ENCODE measurements around the gene MEGF6. TPM values are rescaled to one million over a fixed set of nuclear protein-coding genes. Genes with fewer than 3 reads are reported as not detected.

The MEGF6 gene
- total RNA-seq, 3 donors from 2014 or later = 0.43 to 0.98 (median 0.84) TPM

DNA sequence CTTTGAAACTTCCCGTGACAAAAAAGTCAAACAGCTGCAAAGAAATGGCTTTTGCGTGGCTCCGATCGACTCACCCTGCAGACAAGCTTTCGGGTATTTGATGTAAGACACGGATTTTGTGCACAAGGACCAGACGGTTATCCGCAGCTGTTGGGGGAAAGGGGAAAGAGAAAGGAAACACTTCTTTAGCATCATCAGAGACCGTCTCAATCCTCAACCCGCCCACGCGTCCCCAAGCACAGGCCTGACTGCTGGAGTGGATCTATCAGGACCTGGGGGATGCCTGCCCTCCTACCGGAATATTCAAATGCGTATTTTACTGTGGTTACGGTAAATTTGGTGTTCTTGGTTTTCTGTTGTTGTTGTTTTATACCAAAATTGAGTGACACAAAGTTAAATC is 27.4 kb upstream of the MEGF6 start:
- DNase-seq = no peak
- Mint-ChIP-seq H3K27me3 (ENCODE audit: low read depth) (no peaks in the 10 kb centered on the region), H3K36me3 (ENCODE audit: insufficient read depth) (peaks cover 36% of the 10 kb centered on the region), H3K9me3 (no peaks in the 10 kb centered on the region), H3K4me3 (no peak overlapping the region), H3K4me1 (ENCODE audit: low read depth) (no peaks in the 10 kb centered on the region)
- ATAC-seq = no peak

DNA sequence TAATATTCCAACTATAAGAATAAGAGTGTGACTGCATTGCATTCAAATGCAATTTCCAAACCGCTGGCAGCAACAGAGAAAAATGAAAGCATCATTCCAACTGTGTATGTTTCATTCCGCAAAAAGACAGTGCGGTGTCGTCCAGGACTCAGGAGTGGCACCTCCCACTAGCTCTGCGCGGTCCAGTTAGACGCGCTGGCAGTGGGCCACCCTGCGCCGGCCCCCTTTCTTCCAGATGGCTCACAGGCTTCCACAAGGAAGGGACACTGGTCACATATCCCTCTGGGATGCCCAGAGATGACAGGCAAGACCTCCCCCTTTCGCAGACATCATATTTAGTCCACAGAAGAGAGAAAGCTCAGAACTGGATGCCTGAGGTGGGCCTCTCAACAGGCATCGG is 26.7 kb upstream of the MEGF6 start:
- H3K4me3 Mint-ChIP-seq = no peak overlapping the region
- DNase-seq (no peak), ATAC-seq (no peak)
- H3K27me3 Mint-ChIP-seq (ENCODE audit: low read depth) = no peaks in the 10 kb centered on the region
- H3K4me1 Mint-ChIP-seq (ENCODE audit: low read depth) = no peaks in the 10 kb centered on the region
- H3K9me3 Mint-ChIP-seq = no peaks in the 10 kb centered on the region
- peaks cover 38% of the 10 kb centered on the region for H3K36me3 Mint-ChIP-seq (ENCODE audit: insufficient read depth)

DNA sequence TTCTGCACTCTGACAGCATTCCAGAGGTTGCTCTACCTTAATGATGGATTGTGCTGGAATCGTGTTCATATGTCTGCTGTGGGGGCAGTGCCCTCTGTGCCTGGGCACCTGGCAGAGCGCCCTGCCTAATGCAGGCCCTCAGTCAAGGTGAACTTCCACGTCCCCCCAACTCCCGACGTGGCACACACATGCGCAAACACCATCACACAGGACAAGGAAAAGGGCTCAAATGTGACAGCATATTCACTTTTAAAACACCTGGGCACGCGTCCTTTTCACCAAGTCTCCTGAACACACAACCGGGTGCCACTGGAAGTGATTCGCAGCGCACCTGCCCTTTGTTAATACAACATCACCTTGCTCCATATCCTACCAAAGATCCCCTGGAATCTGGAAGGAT is 25.2 kb upstream of the MEGF6 start:
- peaks cover 25% of the 10 kb centered on the region for H3K36me3 Mint-ChIP-seq (ENCODE audit: insufficient read depth)
- no peaks in the 10 kb centered on the region for H3K9me3 Mint-ChIP-seq
- H3K4me3 Mint-ChIP-seq = no peak overlapping the region
- H3K4me1 Mint-ChIP-seq (ENCODE audit: low read depth) = no peaks in the 10 kb centered on the region
- DNase-seq (no peak), ATAC-seq (no peak)
- no peaks in the 10 kb centered on the region for H3K27me3 Mint-ChIP-seq (ENCODE audit: low read depth)

DNA sequence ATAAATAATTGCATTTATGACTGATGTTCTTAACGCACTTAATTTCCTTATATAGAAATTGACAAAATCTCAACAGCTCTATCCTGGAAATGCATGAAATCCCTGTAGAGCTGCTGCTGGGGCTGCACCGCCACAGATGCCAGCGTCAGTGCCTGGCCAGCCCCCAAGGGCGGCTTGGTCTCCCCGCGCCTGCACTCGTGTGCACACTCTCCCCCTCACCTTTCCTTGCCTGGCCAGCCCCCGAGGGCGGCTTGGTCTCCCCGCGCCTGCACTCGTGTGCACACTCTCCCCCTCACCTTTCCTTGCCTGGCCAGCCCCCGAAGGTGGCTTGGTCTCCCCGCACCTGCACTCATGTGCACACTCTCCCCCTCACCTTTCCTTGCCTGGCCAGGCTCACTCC is 24.8 kb upstream of the MEGF6 start:
- peaks cover 23% of the 10 kb centered on the region for H3K36me3 Mint-ChIP-seq (ENCODE audit: insufficient read depth)
- DNase-seq (no peak), ATAC-seq (no peak)
- H3K9me3 Mint-ChIP-seq = no peaks in the 10 kb centered on the region
- no peaks in the 10 kb centered on the region for H3K4me1 Mint-ChIP-seq (ENCODE audit: low read depth)
- no peak overlapping the region for H3K4me3 Mint-ChIP-seq
- no peaks in the 10 kb centered on the region for H3K27me3 Mint-ChIP-seq (ENCODE audit: low read depth)

DNA sequence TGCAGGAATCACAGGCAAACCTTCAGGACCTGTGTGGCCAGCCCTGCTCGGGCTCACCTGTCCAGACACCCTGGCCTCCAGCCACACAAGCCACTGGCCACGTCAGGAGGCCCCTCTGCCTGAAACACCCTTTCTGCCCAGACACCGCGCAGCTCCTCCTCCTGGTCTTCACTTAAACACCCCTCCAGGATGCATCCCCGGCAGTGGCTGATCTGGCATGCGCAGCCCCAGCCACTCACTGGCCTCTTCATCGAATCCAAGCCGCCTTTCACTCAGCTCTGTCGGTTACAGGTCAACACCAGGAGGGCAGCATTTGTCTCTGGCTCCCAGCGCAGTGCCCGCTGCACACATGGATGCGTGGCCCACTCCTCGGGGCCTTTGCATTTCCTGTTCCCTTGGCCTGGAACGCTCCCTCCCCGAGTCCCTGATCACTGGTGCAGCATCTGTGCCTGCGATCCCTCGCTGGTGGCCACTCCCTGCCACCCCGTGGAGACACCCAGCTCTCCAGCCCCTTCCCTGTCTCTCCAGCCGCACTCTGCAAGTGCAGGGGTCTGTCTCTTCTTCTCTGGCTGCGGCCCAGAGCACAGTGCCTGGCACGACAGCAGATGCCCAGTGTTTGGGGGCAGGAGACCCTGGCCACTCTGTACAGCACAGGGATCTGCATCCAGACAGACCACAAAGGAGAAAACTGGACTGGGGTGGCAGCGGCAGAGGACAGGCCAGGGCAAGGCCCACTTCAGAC is 22.9 kb upstream of the MEGF6 start:
- Mint-ChIP-seq H3K36me3 (ENCODE audit: insufficient read depth) (peaks cover 30% of the 10 kb centered on the region), H3K9me3 (no peaks in the 10 kb centered on the region), H3K4me1 (ENCODE audit: low read depth) (no peaks in the 10 kb centered on the region), H3K4me3 (no peak overlapping the region), H3K27me3 (ENCODE audit: low read depth) (no peaks in the 10 kb centered on the region)
- ATAC-seq = no peak
- no peak for DNase-seq

- no peaks in the 10 kb centered on the region for H3K27me3 Mint-ChIP-seq (ENCODE audit: low read depth)
Measured at GRCh38 chr1:3633344-3634058, 22.2 kb upstream of the MEGF6 start.

DNA sequence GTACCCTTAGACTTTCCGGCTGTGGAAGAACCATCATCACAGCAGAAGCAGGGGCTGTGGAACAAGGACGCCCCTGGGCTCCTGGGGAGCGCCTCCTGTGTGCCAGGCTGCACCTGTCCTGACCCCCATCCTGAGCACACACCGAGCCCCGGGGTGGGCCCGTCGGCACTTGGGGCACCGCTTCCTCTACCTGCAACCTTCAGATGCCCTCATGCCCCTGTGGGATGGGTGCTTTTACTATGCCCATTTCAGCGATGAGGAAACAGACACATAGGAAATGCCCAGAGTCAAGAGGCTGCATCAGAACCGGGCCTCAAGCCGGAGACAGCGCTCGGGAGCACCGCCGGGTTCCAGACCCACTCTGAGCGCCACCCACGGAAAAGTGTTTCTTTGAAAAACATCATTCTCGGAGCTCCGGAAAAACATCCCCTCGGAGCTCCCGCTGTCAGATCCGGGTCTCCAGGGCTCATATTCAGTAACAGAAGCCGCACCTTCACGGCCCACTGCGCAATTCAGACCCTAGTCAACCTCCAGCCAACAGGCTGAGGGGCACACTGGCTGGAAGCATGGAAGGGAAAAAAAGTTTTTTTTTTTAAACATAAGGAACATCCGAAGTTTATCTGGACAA is 21.5 kb upstream of the MEGF6 start:
- Mint-ChIP-seq H3K36me3 (ENCODE audit: insufficient read depth) (peaks cover 28% of the 10 kb centered on the region), H3K27me3 (ENCODE audit: low read depth) (no peaks in the 10 kb centered on the region), H3K4me3 (no peak overlapping the region), H3K4me1 (ENCODE audit: low read depth) (no peaks in the 10 kb centered on the region), H3K9me3 (no peaks in the 10 kb centered on the region)
- ATAC-seq (no peak), DNase-seq (no peak)

More at GRCh38 chr1:3633344-3634058, 22.2 kb upstream of the MEGF6 start:
- ATAC-seq (no peak), DNase-seq (no peak)
- Mint-ChIP-seq H3K4me3 (no peak overlapping the region), H3K36me3 (ENCODE audit: insufficient read depth) (peaks cover 31% of the 10 kb centered on the region), H3K9me3 (no peaks in the 10 kb centered on the region), H3K4me1 (ENCODE audit: low read depth) (no peaks in the 10 kb centered on the region)

DNA sequence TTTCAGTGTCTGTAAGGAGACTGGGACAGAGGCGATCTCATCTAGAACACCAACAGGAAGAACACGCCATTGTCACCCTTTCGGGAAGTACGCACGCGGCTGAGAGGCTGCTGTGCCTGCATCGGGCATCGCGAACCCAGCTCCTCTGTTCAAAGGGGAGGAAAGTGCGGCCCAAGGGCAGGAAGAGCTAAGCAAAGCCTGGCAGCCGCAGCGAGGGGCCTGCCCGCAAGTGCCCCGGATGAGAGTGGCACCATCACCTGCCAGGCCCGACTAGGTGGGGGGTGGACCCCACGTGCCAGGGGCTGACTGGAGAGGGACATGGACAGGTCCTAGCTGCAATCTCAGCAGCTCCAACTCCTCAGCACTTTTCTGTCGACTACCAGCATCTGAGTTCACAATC is 21.0 kb upstream of the MEGF6 start:
- H3K4me3 Mint-ChIP-seq = no peak overlapping the region
- no peaks in the 10 kb centered on the region for H3K4me1 Mint-ChIP-seq (ENCODE audit: low read depth)
- no peaks in the 10 kb centered on the region for H3K9me3 Mint-ChIP-seq
- H3K36me3 Mint-ChIP-seq (ENCODE audit: insufficient read depth) = peaks cover 28% of the 10 kb centered on the region
- ATAC-seq (no peak), DNase-seq (no peak)
- no peaks in the 10 kb centered on the region for H3K27me3 Mint-ChIP-seq (ENCODE audit: low read depth)

GRCh38 chr1:3631320-3632260 is 20.3 kb upstream of the MEGF6 start:
- Mint-ChIP-seq H3K36me3 (ENCODE audit: insufficient read depth) (peaks cover 23% of the 10 kb centered on the region), H3K27me3 (ENCODE audit: low read depth) (no peaks in the 10 kb centered on the region), H3K4me3 (no peak overlapping the region), H3K4me1 (ENCODE audit: low read depth) (no peaks in the 10 kb centered on the region), H3K9me3 (no peaks in the 10 kb centered on the region)
- no peak for DNase-seq
- no peak for ATAC-seq

DNA sequence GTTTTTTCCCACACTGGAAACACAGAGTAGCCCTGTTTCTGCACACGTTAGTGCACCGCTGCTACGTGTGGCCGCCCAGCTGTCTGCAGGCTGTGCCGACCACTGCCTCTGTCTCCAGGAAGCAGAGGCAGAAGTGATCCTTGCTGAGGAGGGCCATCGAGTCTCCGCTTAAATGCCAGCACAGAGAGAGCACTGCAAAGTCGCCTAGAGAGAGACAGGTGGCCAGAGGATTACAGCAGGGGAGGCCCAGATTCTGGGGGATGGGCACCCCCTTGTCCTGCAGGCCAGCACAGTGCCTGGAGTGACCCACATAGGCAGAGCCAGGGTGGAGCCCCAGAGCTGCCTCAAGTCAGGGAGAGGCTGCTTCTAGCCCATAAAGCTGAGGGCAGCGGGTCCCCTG is 19.6 kb upstream of the MEGF6 start:
- ATAC-seq = no peak
- Mint-ChIP-seq H3K9me3 (no peaks in the 10 kb centered on the region), H3K27me3 (ENCODE audit: low read depth) (no peaks in the 10 kb centered on the region), H3K36me3 (ENCODE audit: insufficient read depth) (peaks cover 19% of the 10 kb centered on the region), H3K4me3 (no peak overlapping the region), H3K4me1 (ENCODE audit: low read depth) (peaks cover 3% of the 10 kb centered on the region)
- DNase-seq = no peak

DNA sequence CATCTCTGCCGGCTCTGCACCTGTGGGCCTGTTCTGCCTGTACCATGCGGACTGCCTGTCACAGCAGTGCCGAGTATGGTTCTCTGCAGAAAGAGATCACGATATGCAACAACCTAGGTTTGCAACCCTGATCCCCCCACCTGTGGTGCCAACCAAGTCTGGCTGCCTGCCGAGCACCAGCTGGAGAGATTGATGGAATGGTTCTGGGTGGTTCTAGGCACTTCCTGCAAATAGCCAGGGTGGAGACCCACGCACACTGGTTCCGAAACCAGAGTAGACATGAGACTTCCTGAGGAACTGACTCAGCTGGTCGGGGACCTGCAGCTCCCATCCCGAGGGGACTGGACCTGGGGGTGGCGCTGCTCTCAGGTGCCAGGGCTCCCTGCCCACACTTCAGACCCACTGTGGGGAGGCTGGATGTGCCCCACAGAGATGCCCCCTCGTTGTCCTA is 18.9 kb upstream of the MEGF6 start:
- H3K4me1 Mint-ChIP-seq (ENCODE audit: low read depth) = peaks cover 7% of the 10 kb centered on the region
- no peak overlapping the region for H3K4me3 Mint-ChIP-seq
- ATAC-seq (no peak), DNase-seq (no peak)
- peaks cover 15% of the 10 kb centered on the region for H3K36me3 Mint-ChIP-seq (ENCODE audit: insufficient read depth)
- H3K9me3 Mint-ChIP-seq = no peaks in the 10 kb centered on the region
- H3K27me3 Mint-ChIP-seq (ENCODE audit: low read depth) = no peaks in the 10 kb centered on the region

DNA sequence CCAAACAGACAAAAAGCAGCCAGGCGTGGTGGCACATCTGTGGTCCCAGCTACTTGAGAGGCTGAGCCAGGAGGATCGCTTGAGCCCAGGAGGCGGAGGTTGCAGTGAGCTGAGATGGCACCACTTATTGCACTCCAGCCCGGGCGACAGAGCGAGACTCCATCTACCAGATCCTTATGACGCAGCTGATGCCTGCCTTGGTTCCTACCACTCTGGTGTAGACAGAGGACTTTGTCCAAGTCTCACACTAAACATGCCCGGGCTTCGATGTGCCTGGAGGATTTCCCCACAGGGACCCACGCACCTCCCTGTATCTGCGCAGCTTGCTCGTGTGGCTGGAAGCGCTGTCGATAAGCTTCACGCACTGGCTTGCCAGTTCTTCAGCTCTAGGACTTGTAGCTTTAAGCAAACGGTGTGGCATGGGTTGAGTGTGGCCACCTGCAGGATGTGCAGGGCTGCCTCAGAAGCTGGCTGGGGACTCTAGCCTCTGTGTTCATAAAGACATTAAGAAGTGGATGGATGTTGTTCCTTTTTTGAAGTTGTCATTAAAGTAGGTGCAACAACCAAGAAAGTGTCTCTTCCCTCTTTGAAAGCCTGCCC is 18.4 kb upstream of the MEGF6 start:
- Mint-ChIP-seq H3K9me3 (no peaks in the 10 kb centered on the region), H3K4me1 (ENCODE audit: low read depth) (peaks cover 7% of the 10 kb centered on the region), H3K4me3 (no peak overlapping the region), H3K36me3 (ENCODE audit: insufficient read depth) (peaks cover 14% of the 10 kb centered on the region), H3K27me3 (ENCODE audit: low read depth) (no peaks in the 10 kb centered on the region)
- ATAC-seq = no peak
- DNase-seq = no peak

DNA sequence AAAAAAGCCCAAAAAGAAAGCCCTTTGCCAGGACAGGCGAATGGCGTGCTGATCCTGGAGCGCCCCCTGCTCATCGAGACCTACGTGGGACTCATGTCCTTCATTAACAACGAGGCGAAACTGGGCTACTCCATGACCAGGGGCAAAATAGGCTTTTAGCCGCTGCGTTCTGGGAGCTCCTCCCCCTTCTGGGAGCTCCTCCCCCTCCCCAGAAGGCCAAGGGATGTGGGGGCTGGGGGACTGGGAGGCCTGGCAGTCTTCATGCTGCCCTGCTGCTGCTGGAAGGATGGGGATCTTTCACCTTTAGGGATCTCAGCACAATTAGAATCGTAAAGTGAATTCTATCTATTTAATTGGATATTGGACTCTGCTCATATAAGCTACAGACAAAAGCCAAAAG is 17.1 kb upstream of the MEGF6 start:
- DNase-seq (no peak), ATAC-seq (no peak)
- Mint-ChIP-seq H3K36me3 (ENCODE audit: insufficient read depth) (peaks cover 10% of the 10 kb centered on the region), H3K27me3 (ENCODE audit: low read depth) (no peaks in the 10 kb centered on the region), H3K4me1 (ENCODE audit: low read depth) (peaks cover 16% of the 10 kb centered on the region), H3K4me3 (no peak overlapping the region), H3K9me3 (no peaks in the 10 kb centered on the region)
